Liver (tissue), 9 donors: ENCODE measurements around the gene LGALS7B. TPM values are rescaled to one million over a fixed set of nuclear protein-coding genes. Genes with fewer than 3 reads are reported as not detected.
A peak's percentile ranks its signal among the peaks of the same experiment; 100 is the strongest.
"Not testable (repeated sequence)": the region's sequence is repeated elsewhere in the genome, so short reads cannot be mapped to it uniquely, and the experiment has no call there.

ENCODE experiments used
- DNase-seq: peaks from one replicate; pipeline ENCODE4 v3.0.0-alpha.2; 2017; ENCODE audit warnings: low spot score
- H3K27ac ChIP-seq, 2 donors: one replicate each; pipeline ENCODE4 v1.7.0; 2013; ENCODE audit warnings: inconsistent platforms in 2 of 2, low read length in 2 of 2, control low read depth in 1 of 2, low read depth in 1 of 2, mild to moderate bottlenecking in 1 of 2
- H3K27me3 ChIP-seq, 4 donors: one replicate each; pipeline versions ENCODE4 v1.6.1 to v1.7.0; 2013; ENCODE audit warnings: low read length in 3 of 4, inconsistent platforms in 1 of 4, mild to moderate bottlenecking in 1 of 4, moderate library complexity in 1 of 4; ENCODE audit not compliant: control insufficient read depth in 4 of 4, insufficient read depth in 4 of 4
- H3K36me3 ChIP-seq, 4 donors: one replicate each; pipeline versions ENCODE4 v1.6.1 to v1.7.0; 2013; ENCODE audit warnings: low read length in 3 of 4, mild to moderate bottlenecking in 3 of 4, low read depth in 1 of 4, moderate library complexity in 1 of 4; ENCODE audit not compliant: control insufficient read depth in 4 of 4, insufficient read depth in 3 of 4
- H3K4me1 ChIP-seq, 4 donors: one replicate each; pipeline versions ENCODE4 v1.6.1 to v1.7.0; 2013; ENCODE audit warnings: low read length in 3 of 4, mild to moderate bottlenecking in 3 of 4, moderate library complexity in 1 of 4; ENCODE audit not compliant: control insufficient read depth in 4 of 4, insufficient read depth in 4 of 4
- H3K4me3 ChIP-seq, 3 donors: one replicate each; pipeline versions ENCODE4 v1.6.1 to v1.7.0; 2013; ENCODE audit warnings: low read length in 3 of 3, control low read depth in 1 of 3, low read depth in 1 of 3, mild to moderate bottlenecking in 1 of 3
- H3K9ac ChIP-seq, 2 donors: one replicate each; pipeline ENCODE4 v1.7.0; 2013; ENCODE audit warnings: low read length in 2 of 2, mild to moderate bottlenecking in 2 of 2, moderate library complexity in 2 of 2, control low read depth in 1 of 2, low read depth in 1 of 2
- H3K9me3 ChIP-seq, 4 donors: one replicate each; pipeline versions ENCODE4 v1.6.1 to v1.7.0; 2013; ENCODE audit warnings: low read length in 3 of 4; ENCODE audit not compliant: control insufficient read depth in 4 of 4
- FOXA1 ChIP-seq: IDR thresholded peaks from 2 replicates; pipeline ENCODE4 v1.6.1; 2016; ENCODE audit warnings: antibody characterized with exemption
- GABPA ChIP-seq, 2 donors: IDR thresholded peaks in 1 of 2; conservative IDR thresholded peaks in 1 of 2; 2 replicates each; pipeline ENCODE4 v1.6.1; 2016; ENCODE audit warnings: antibody characterized with exemption in 2 of 2, mild to moderate bottlenecking in 1 of 2, moderate library complexity in 1 of 2
- HNF4A ChIP-seq, 2 donors: conservative IDR thresholded peaks; 2 replicates each; pipeline ENCODE4 v1.6.1; 2016; ENCODE audit warnings: antibody characterized with exemption in 2 of 2, mild to moderate bottlenecking in 2 of 2
- JUND ChIP-seq, 2 donors: IDR thresholded peaks; 2 replicates each; pipeline ENCODE4 v1.6.1; 2016; ENCODE audit warnings: antibody characterized with exemption in 2 of 2
- NR2F2 ChIP-seq: IDR thresholded peaks from 2 replicates; pipeline ENCODE4 v1.6.1; 2016; ENCODE audit warnings: antibody characterized with exemption
- REST ChIP-seq: IDR thresholded peaks from 2 replicates; pipeline ENCODE4 v1.6.1; 2016; ENCODE audit warnings: antibody characterized with exemption, mild to moderate bottlenecking
- RXRA ChIP-seq, 2 donors: IDR thresholded peaks; 2 replicates each; pipeline ENCODE4 v1.6.1; 2017 to 2018; ENCODE audit warnings: antibody characterized with exemption in 2 of 2, mild to moderate bottlenecking in 1 of 2
- YY1 ChIP-seq: IDR thresholded peaks from 2 replicates; pipeline ENCODE4 v1.6.1; 2016; ENCODE audit warnings: antibody characterized with exemption, mild to moderate bottlenecking
- WGBS: extraction: QIAGEN DNeasy Blood & Tissue Kit; methylation state at CpG from one replicate; pipeline ENCODE4 v1.1.7; 2013; 5-methylcytosine and 5-hydroxymethylcytosine counted together
- polyA plus RNA-seq, 2 donors: library from polyadenylated mRNA; stranded (reverse) in 1 of 2; unstranded in 1 of 2; fragments of 200-250 nt in 1 of 2; fragments of >200 nt in 1 of 2; fragmentation: Nextera tagmentation in 1 of 2; extraction: Ambion mirVana in 1 of 2; gene quantifications; one replicate each; pipeline versions ENCODE4 v1.2.1 to v1.2.3, GENCODE V29; 2013 to 2015
- total RNA-seq, 2 donors: library from RNA; depleted of rRNA; stranded (reverse); fragments of >200 nt; gene quantifications; one replicate each; pipeline ENCODE4 v1.2.3, GENCODE V29; 2014
- TF ChIP-seq, protein P1 (sequence below): IDR thresholded peaks from 2 replicates; pipeline ENCODE4 v1.6.1; 2016; ENCODE audit warnings: antibody characterized with exemption
- donor health status: healthy.
- donor health status: healthy.
- donor health status: healthy.
- donor health status: healthy.
- donor health status: healthy.

LGALS7B gene
- total and polyA plus RNA-seq, 4 donors: 0.36 TPM; not detected in 3

- TF ChIP-seq NR2F2: peak; percentile 55
- peak; percentile 85 for TF ChIP-seq FOXA1
- peak; percentile 58 to 90 for TF ChIP-seq JUND (IDR thresholded peaks at IDR 0.05)
- peak in 1 of 2 donors; percentile 59 for TF ChIP-seq GABPA (IDR thresholded peaks at IDR 0.05 in 1 of 2, conservative IDR thresholded peaks at IDR 0.05 in 1 of 2)
- TF ChIP-seq, protein P1, sequence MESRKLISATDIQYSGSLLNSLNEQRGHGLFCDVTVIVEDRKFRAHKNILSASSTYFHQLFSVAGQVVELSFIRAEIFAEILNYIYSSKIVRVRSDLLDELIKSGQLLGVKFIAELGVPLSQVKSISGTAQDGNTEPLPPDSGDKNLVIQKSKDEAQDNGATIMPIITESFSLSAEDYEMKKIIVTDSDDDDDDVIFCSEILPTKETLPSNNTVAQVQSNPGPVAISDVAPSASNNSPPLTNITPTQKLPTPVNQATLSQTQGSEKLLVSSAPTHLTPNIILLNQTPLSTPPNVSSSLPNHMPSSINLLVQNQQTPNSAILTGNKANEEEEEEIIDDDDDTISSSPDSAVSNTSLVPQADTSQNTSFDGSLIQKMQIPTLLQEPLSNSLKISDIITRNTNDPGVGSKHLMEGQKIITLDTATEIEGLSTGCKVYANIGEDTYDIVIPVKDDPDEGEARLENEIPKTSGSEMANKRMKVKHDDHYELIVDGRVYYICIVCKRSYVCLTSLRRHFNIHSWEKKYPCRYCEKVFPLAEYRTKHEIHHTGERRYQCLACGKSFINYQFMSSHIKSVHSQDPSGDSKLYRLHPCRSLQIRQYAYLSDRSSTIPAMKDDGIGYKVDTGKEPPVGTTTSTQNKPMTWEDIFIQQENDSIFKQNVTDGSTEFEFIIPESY: peak; percentile 95
Measured at GRCh38 chr19:38759590-38760003, 29.4 kb upstream of the LGALS7B start (continued).

DNA sequence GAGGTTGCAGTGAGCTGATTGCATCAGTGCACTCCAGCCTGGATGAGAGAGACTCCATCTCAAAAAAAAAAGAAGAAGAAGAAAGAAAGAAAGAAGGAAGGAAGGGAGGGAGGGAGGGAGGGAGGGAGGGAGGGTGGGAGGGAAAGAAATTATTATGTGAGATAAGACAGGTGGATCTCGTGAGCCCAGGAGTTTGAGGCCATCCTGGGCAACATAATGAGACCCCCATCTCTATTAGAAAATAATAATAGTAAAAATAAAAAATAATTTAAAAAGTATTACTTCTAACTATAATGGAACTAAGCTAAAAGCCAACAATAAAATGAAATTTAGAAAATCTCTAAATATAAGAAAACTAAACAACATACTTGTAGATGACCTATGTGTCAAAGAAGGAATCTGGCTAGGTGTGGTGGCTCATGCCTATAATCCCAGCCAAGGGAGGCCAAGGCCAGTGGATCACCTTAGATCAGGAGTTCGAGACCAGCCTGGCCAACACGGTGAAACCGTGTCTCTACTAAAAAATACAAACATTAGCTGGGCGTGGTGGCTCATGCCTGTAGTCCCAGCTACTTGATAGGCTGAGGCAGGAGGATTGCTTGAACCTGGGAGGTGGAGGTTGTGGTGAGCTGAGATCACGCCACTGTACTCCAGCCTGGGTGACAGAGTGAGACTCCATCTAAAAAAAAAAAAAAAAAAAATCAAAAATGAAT lies 28.0 kb upstream of the LGALS7B start:
- H3K4me3 ChIP-seq, H3K27me3 ChIP-seq, H3K9me3 ChIP-seq, H3K9ac ChIP-seq, H3K4me1 ChIP-seq, H3K36me3 ChIP-seq, DNase-seq: not testable (repeated sequence)
- WGBS: 25% methylated on average over 6 of the region's 6 CpGs
- H3K27ac ChIP-seq: peak overlapping the region; percentile 87 to 96
- peak; percentile 26 for TF ChIP-seq YY1
- TF ChIP-seq REST: peak; percentile 44
- TF ChIP-seq JUND (IDR thresholded peaks at IDR 0.05): peak in 1 of 2 donors; percentile 39
- peak in 1 of 2 donors; percentile 64 for TF ChIP-seq HNF4A (conservative IDR thresholded peaks at IDR 0.05)
- TF ChIP-seq RXRA (IDR thresholded peaks at IDR 0.05): peak in 1 of 2 donors; percentile 76

DNA sequence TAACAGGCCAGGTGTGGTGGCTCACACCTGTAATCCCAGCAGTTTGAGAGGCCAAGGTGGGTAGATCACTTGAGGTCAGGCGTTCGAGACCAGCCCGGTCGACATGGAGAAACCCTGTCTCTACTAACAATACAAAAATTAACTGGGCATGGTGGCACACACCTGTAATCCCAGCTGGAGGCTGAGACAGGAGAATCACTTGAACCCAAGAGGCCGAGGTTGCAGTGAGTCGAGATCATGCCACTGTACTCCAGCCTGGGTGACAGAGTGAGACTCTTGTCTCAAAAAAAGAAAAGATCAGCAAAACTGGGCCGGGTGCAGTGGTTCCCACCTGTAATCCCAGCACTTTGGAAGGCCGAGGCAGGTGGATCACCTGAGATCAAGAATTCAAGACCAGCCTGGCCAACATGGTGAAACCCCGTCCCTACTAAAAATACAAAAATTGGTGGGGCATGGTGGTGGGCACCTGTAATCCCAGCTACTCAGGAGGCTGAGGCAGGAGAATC lies 27.1 kb upstream of the LGALS7B start:
- WGBS: 73% methylated on average over 9 of the region's 9 CpGs
- H3K36me3 ChIP-seq, DNase-seq, H3K27me3 ChIP-seq, H3K4me1 ChIP-seq, H3K9me3 ChIP-seq: not testable (repeated sequence)
- Histone ChIP-seq H3K4me3 (peak overlapping the region in 1 of 3 donors; percentile 24), H3K9ac (peak overlapping the region; percentile 43 to 47), H3K27ac (peak overlapping the region; percentile 76 to 80)
